Lower leg skin (tissue), 4 donors: ENCODE data around the gene ATR. TPM values are rescaled to one million over a fixed set of nuclear protein-coding genes. Genes with fewer than 3 reads are reported as not detected.
"Not testable (repeated sequence)": the region's sequence is repeated elsewhere in the genome, so short reads cannot be mapped to it uniquely, and the experiment has no call there.

Experiments used
- DNase-seq, 2 donors: peaks; one replicate each; pipeline ENCODE4 v3.0.0-alpha.2; 2019; ENCODE audit warnings: low spot score in 2 of 2
- H3K4me3 ChIP-seq: fragments of 200-600 bp; sonication (generic); 2 replicates; pipeline ENCODE4 v1.5.1; 2017; ENCODE audit warnings: mild to moderate bottlenecking, low read depth; ENCODE audit not compliant: poor library complexity, severe bottlenecking
- CTCF ChIP-seq, 3 donors: fragments of 450-650 bp; IDR thresholded peaks; one replicate each; pipeline ENCODE4 v1.5.1; 2016; ENCODE audit warnings: antibody characterized with exemption in 3 of 3, mild to moderate bottlenecking in 3 of 3, moderate library complexity in 2 of 3
- POLR2A ChIP-seq, 2 donors: fragments of 450-650 bp; IDR thresholded peaks; one replicate each; pipeline ENCODE4 v1.6.1; 2016 to 2017; ENCODE audit warnings: antibody characterized with exemption in 2 of 2, mild to moderate bottlenecking in 1 of 2, moderate library complexity in 1 of 2
- WGBS, 2 donors: methylation state at CpG; one replicate each; pipeline ENCODE4 v1.1.5; 2018; 5-methylcytosine and 5-hydroxymethylcytosine counted together
- intact Hi-C: fragments of 100-400 bp; cut with DNase I; formaldehyde crosslinking; loops from one replicate; pipeline ENCODE4 v1.15.0; 2023; ENCODE audit warnings: low total_unique reads
- total RNA-seq, 4 donors: library from RNA; depleted of rRNA; stranded (reverse); fragments of >200 nt; gene quantifications; one replicate each; pipeline ENCODE4 v1.1.0, GENCODE V29; 2016

The ATR gene
- total RNA-seq, 4 donors from 2014 or later = 12.9 to 24.4 (median 18.6) TPM

GRCh38 chr3:142429582-142429981 is 149.0 kb downstream of the ATR start:
- no peak for DNase-seq
- TF ChIP-seq CTCF (IDR thresholded peaks at IDR 0.05) (no peak), POLR2A (IDR thresholded peaks at IDR 0.05) (no peak)
- no peak overlapping the region for H3K4me3 ChIP-seq
- intact Hi-C loops = no loop called here

- no peak for TF ChIP-seq POLR2A (IDR thresholded peaks at IDR 0.05)
- TF ChIP-seq CTCF (IDR thresholded peaks at IDR 0.05) = no peak
- no peak for DNase-seq
- 77 to 78% methylated on average over 1 of the region's 1 CpG for WGBS, 2 donors
These were observed 153.8 kb downstream of the ATR start for GRCh38 chr3:142424754-142425153.

GRCh38 chr3:142418926-142419592 is 159.5 kb downstream of the ATR start:
- WGBS, 2 donors = 89 to 91% methylated on average over 5 of the region's 5 CpGs
- TF ChIP-seq CTCF (IDR thresholded peaks at IDR 0.05) = no peak
- TF ChIP-seq POLR2A (IDR thresholded peaks at IDR 0.05) = no peak
- no peak for DNase-seq
- no peak overlapping the region for H3K4me3 ChIP-seq
- intact Hi-C loops = no loop called here

More at GRCh38 chr3:142424754-142425153, 153.8 kb downstream of the ATR start:
- H3K4me3 ChIP-seq = no peak overlapping the region
- intact Hi-C loops = no loop called here

GRCh38 chr3:142417302-142417701 is 161.2 kb downstream of the ATR start:
- no peak overlapping the region for H3K4me3 ChIP-seq
- DNase-seq = no peak
- no peak for TF ChIP-seq CTCF (IDR thresholded peaks at IDR 0.05)
- TF ChIP-seq POLR2A (IDR thresholded peaks at IDR 0.05) = no peak
- 89 to 91% methylated on average over 1 of the region's 1 CpG for WGBS, 2 donors
- intact Hi-C loops = no loop called here

- intact Hi-C loops, H3K4me3 ChIP-seq, DNase-seq: not testable (repeated sequence)
- 93 to 96% methylated on average over 7 of the region's 7 CpGs for WGBS, 2 donors
These were observed 178.0 kb downstream of the ATR start for GRCh38 chr3:142400537-142400936.

Other genes starting within 250 kb of the ATR start
- 10 to 100 TPM; 32.0 to 43.8 (median 35.6) TPM for gene XRN1, start 130.7 kb downstream of the ATR start, total RNA-seq
- gene PLS1, start 17.7 kb upstream of the ATR start, total RNA-seq = 1 to 10 TPM; 6.1 to 8.6 (median 6.9) TPM
- gene TRPC1, start 145.3 kb upstream of the ATR start, total RNA-seq = 1 to 10 TPM; 2.7 to 5.5 (median 4.7) TPM